H1 (cell line): ENCODE data around the gene NEFH. TPM values are rescaled to one million over a fixed set of nuclear protein-coding genes. Genes with fewer than 3 reads are reported as not detected.

ENCODE experiments used
- CTCF ChIA-PET: fragments of 300-600 bp; sonication (Branson Sonifier 250); formaldehyde crosslinking; loops from one replicate; lab custom pipeline; 2021; ENCODE audit not compliant: partially characterized antibody; lab: Charles Lee
- POLR2A ChIA-PET: fragments of 300-600 bp; sonication (Branson Sonifier 250); formaldehyde crosslinking; loops from one replicate; lab custom pipeline; 2021; ENCODE audit warnings: inconsistent platforms; ENCODE audit not compliant: partially characterized antibody; lab: Charles Lee
- DNase-seq, 2 experiments: peaks; one replicate each; pipeline versions ENCODE4 v3.0.0 to v3.0.0-alpha.2; 2010 to 2022; ENCODE audit warnings: low spot score in 2 of 2, low read depth in 1 of 2, mixed read lengths in 1 of 2
- FAIRE-seq: peaks from 2 replicates; lab custom pipeline; 2011; peaks lifted over from hg19 to GRCh38; lab: Jason Lieb, UNC
- H2AFZ ChIP-seq: 2 replicates; pipeline ENCODE4 v1.8.1; 2012; ENCODE audit warnings: low read length, inconsistent platforms
- H2AK5ac ChIP-seq: 2 replicates; pipeline ENCODE4 v1.6.1; 2013; ENCODE audit warnings: low read depth, low read length
- H2BK120ac ChIP-seq: replicated peaks from 2 replicates; pipeline ENCODE3; 2013; ENCODE audit warnings: low read depth, low read length, inconsistent platforms
- H2BK12ac ChIP-seq: 2 replicates; pipeline ENCODE4 v1.6.1; 2013; ENCODE audit warnings: low read depth, low read length
- H2BK15ac ChIP-seq: 2 replicates; pipeline ENCODE4 v1.6.1; 2013; ENCODE audit warnings: low read length
- H2BK20ac ChIP-seq: 2 replicates; pipeline ENCODE4 v1.6.1; 2013; ENCODE audit warnings: low read length
- H2BK5ac ChIP-seq: 2 replicates; pipeline ENCODE4 v1.6.1; 2013; ENCODE audit warnings: low read depth, low read length
- H3K14ac ChIP-seq: 2 replicates; pipeline ENCODE4 v1.6.1; 2013; ENCODE audit warnings: inconsistent platforms; ENCODE audit not compliant: insufficient read length
- H3K18ac ChIP-seq: 2 replicates; pipeline ENCODE4 v1.6.1; 2013; ENCODE audit warnings: low read length; ENCODE audit errors: extremely low read depth
- H3K23ac ChIP-seq: 2 replicates; pipeline ENCODE4 v1.6.1; 2013; ENCODE audit warnings: inconsistent platforms; ENCODE audit not compliant: insufficient read length
- H3K23me2 ChIP-seq: 2 replicates; pipeline ENCODE4 v1.6.1; 2013; ENCODE audit warnings: low read depth, low read length
- H3K27ac ChIP-seq: 2 replicates; pipeline ENCODE4 v1.6.1; 2011; ENCODE audit warnings: low read depth, low read length, inconsistent platforms
- H3K27me3 ChIP-seq, 4 experiments: replicated peaks in 1 of 4; 1 replicate in 1 of 4; 2 replicates in 3 of 4; pipeline versions ENCODE4 v1.6.1 to v1.8.1; 2011 to 2013; ENCODE audit warnings: low read length in 3 of 4, mild to moderate bottlenecking in 3 of 4, inconsistent platforms in 2 of 4, mixed read lengths in 2 of 4, moderate library complexity in 1 of 4; ENCODE audit not compliant: control insufficient read depth in 3 of 4, insufficient read depth in 3 of 4; ENCODE audit errors: extremely low read depth in 1 of 4
- H3K36me3 ChIP-seq, 4 experiments: 2 replicates each; pipeline versions ENCODE4 v1.6.1 to v1.8.1; 2011 to 2013; ENCODE audit warnings: mild to moderate bottlenecking in 4 of 4, low read length in 3 of 4, moderate library complexity in 2 of 4, control low read depth in 1 of 4, inconsistent platforms in 1 of 4; ENCODE audit not compliant: insufficient read depth in 4 of 4, control insufficient read depth in 2 of 4
- H3K4ac ChIP-seq: replicated peaks from 2 replicates; pipeline ENCODE3; 2013; ENCODE audit warnings: low read length, low read depth, mixed read lengths, inconsistent platforms; ENCODE audit not compliant: insufficient read length
- H3K4me1 ChIP-seq, 4 experiments: replicated peaks in 1 of 4; 1 replicate in 1 of 4; 2 replicates in 3 of 4; pipeline versions ENCODE4 v1.6.1 to v1.8.1; 2011 to 2013; ENCODE audit warnings: low read length in 3 of 4, inconsistent platforms in 2 of 4, mixed read lengths in 1 of 4; ENCODE audit not compliant: insufficient read depth in 4 of 4, control insufficient read depth in 3 of 4
- H3K4me2 ChIP-seq, 2 experiments: 2 replicates each; pipeline versions ENCODE4 v1.6.1 to v1.8.1; 2011 to 2013; ENCODE audit warnings: low read depth in 2 of 2, low read length in 2 of 2, control low read depth in 1 of 2, inconsistent platforms in 1 of 2, mild to moderate bottlenecking in 1 of 2; ENCODE audit not compliant: insufficient read depth in 1 of 2
- H3K4me3 ChIP-seq, 4 experiments: fragments of 200-600, 300-600 bp in 1 of 4; sonication (generic), shearing (Covaris generic), sonication (Bioruptor Twin) in 1 of 4; 2 replicates each; pipeline versions ENCODE4 v1.5.1 to v1.8.1; 2011 to 2016; ENCODE audit warnings: low read length in 4 of 4, low read depth in 3 of 4, control low read depth in 2 of 4, inconsistent platforms in 2 of 4, mild to moderate bottlenecking in 2 of 4, mixed read lengths in 1 of 4, moderate library complexity in 1 of 4; ENCODE audit not compliant: insufficient read depth in 2 of 4; ENCODE audit errors: extremely low read depth in 1 of 4
- H3K56ac ChIP-seq: replicated peaks from 2 replicates; pipeline ENCODE3; 2013; ENCODE audit warnings: low read depth, mild to moderate bottlenecking, mixed read lengths, low read length, inconsistent platforms; ENCODE audit not compliant: insufficient read length
- H3K79me1 ChIP-seq: 2 replicates; pipeline ENCODE4 v1.6.1; 2013; ENCODE audit warnings: low read depth, low read length, control low read depth
- H3K79me2 ChIP-seq, 2 experiments: 2 replicates each; pipeline versions ENCODE4 v1.6.1 to v1.8.1; 2012 to 2013; ENCODE audit warnings: low read length in 2 of 2, mild to moderate bottlenecking in 2 of 2, inconsistent platforms in 1 of 2; ENCODE audit not compliant: insufficient read depth in 2 of 2, control insufficient read depth in 1 of 2
- H3K9ac ChIP-seq, 4 experiments: replicated peaks in 1 of 4; 1 replicate in 1 of 4; 2 replicates in 3 of 4; pipeline versions ENCODE4 v1.6.1 to v1.8.1; 2011 to 2013; ENCODE audit warnings: low read depth in 3 of 4, low read length in 3 of 4, control low read depth in 2 of 4, mild to moderate bottlenecking in 2 of 4, moderate library complexity in 2 of 4, inconsistent platforms in 1 of 4; ENCODE audit errors: extremely low read depth in 1 of 4
- H3K9me3 ChIP-seq, 2 experiments: 2 replicates each; pipeline versions ENCODE4 v1.6.1 to v1.8.1; 2012 to 2013; ENCODE audit warnings: mild to moderate bottlenecking in 2 of 2, moderate library complexity in 2 of 2, control low read depth in 1 of 2, inconsistent platforms in 1 of 2, low read depth in 1 of 2, low read length in 1 of 2, mixed read lengths in 1 of 2; ENCODE audit not compliant: insufficient read depth in 2 of 2
- H4K20me1 ChIP-seq, 2 experiments: replicated peaks in 1 of 2; 2 replicates each; pipeline versions ENCODE3 to v1.8.1; 2011 to 2013; ENCODE audit warnings: inconsistent platforms in 2 of 2, low read length in 2 of 2, mild to moderate bottlenecking in 1 of 2; ENCODE audit not compliant: insufficient read depth in 2 of 2, control insufficient read depth in 1 of 2
- H4K5ac ChIP-seq: 2 replicates; pipeline ENCODE4 v1.6.1; 2013; ENCODE audit warnings: low read length, low read depth, mixed read lengths, inconsistent platforms; ENCODE audit not compliant: insufficient read length
- H4K8ac ChIP-seq: 2 replicates; pipeline ENCODE4 v1.8.0; 2013; ENCODE audit warnings: mild to moderate bottlenecking, moderate library complexity, low read length, inconsistent platforms; ENCODE audit not compliant: insufficient read depth; ENCODE audit errors: extremely low read depth
- H4K91ac ChIP-seq: replicated peaks from 2 replicates; pipeline ENCODE3; 2013; ENCODE audit warnings: low read length, mixed read lengths, inconsistent platforms; ENCODE audit not compliant: insufficient read length
- ASH2L ChIP-seq: fragments of 200-600, 300-600 bp; sonication (generic); IDR thresholded peaks from one replicate; pipeline ENCODE4 v1.7.1; 2017; ENCODE audit warnings: low read length
- BRCA1 ChIP-seq: IDR thresholded peaks from 2 replicates; pipeline ENCODE4 v1.6.1; 2012; ENCODE audit warnings: low read depth, low read length, improper control_type of control experiment
- CHD2 ChIP-seq: IDR thresholded peaks from 2 replicates; pipeline ENCODE4 v1.6.1; 2012; ENCODE audit warnings: low read length, improper control_type of control experiment
- CTCF ChIP-seq, 3 experiments: IDR thresholded peaks; 1 replicate in 2 of 3; 2 replicates in 1 of 3; pipeline versions ENCODE4 v1.5.1 to v1.6.1; 2011; ENCODE audit warnings: low read length in 3 of 3, mild to moderate bottlenecking in 3 of 3, inconsistent platforms in 2 of 3, low read depth in 1 of 3, moderate library complexity in 1 of 3; ENCODE audit not compliant: insufficient read depth in 1 of 3; ENCODE audit errors: control extremely low read depth in 1 of 3
- FOSL1 ChIP-seq: IDR thresholded peaks from 2 replicates; pipeline ENCODE4 v1.6.1; 2011; ENCODE audit warnings: mild to moderate bottlenecking, low read depth, low read length, moderate library complexity; ENCODE audit not compliant: insufficient read depth
- HDAC6 ChIP-seq: IDR thresholded peaks from one replicate; pipeline ENCODE4 v1.7.1; 2012; ENCODE audit warnings: low read depth, mild to moderate bottlenecking, inconsistent platforms, low read length, moderate library complexity
- KDM1A ChIP-seq: fragments of 200-600, 300-600 bp; sonication (generic); IDR thresholded peaks from 2 replicates; pipeline ENCODE4 v1.7.1; 2016; ENCODE audit warnings: mild to moderate bottlenecking, low read length, borderline replicate concordance
- TAF1 ChIP-seq: IDR thresholded peaks from 2 replicates; pipeline ENCODE4 v1.6.1; 2011; ENCODE audit warnings: mild to moderate bottlenecking, low read depth, low read length
- TBP ChIP-seq: IDR thresholded peaks from 2 replicates; pipeline ENCODE4 v1.6.1; 2011; ENCODE audit warnings: low read depth, low read length, improper control_type of control experiment
- USF2 ChIP-seq: IDR thresholded peaks from 2 replicates; pipeline ENCODE4 v1.6.1; 2011; ENCODE audit warnings: low read length, improper control_type of control experiment
- WGBS, 2 experiments: shearing (Covaris generic) in 1 of 2; methylation state at CpG; one replicate each; pipeline versions ENCODE4 v1.1.6 to v1.1.7; 2013 to 2015; ENCODE audit warnings: low lambda C conversion rate in 2 of 2, mixed read lengths in 2 of 2, inconsistent platforms in 1 of 2, low coverage in 1 of 2, missing lambda C conversion rate in 1 of 2; ENCODE audit not compliant: insufficient replicate concordance in 2 of 2, insufficient coverage in 1 of 2, insufficient read length in 1 of 2; ENCODE audit errors: extremely low coverage in 1 of 2, missing lambda C conversion rate in 1 of 2; 5-methylcytosine and 5-hydroxymethylcytosine counted together
- polyA plus RNA-seq, 7 experiments: library from polyadenylated mRNA; depleted of rRNA in 3 of 7; stranded (reverse) in 5 of 7; unstranded in 2 of 7; fragments of >200 nt in 5 of 7; fragments of 200-250 nt in 2 of 7; gene quantifications; 1 replicate in 5 of 7; 2 replicates in 1 of 7; 4 replicates in 1 of 7; pipeline versions ENCODE4 v1.2.1 to v1.2.3, GENCODE V29; 2011 to 2013; ENCODE audit warnings: missing spikeins in 2 of 7, mixed read lengths in 2 of 7
- total RNA-seq: library from RNA; stranded (reverse); fragmentation: NEBNext Ultra II Directional; extraction: Animal tissue kit (Norgen Biotek cat#: 25700); gene quantifications from 2 replicates; pipeline ENCODE4 v1.2.1, GENCODE V29; 2021

The NEFH gene
- total and polyA plus RNA-seq, 2 of the 8 experiments (the other 6 are each of a cell fraction or from before 2014, with no cell fraction given): 0.57 to 2.3 TPM

GRCh38 chr22:29431986-29432385 is 48.0 kb upstream of the NEFH start:
- Histone ChIP-seq H3K4ac (no peak overlapping the region), H4K8ac (no peak overlapping the region), H3K36me3 (no peaks in the 10 kb centered on the region), H3K79me2 (no peaks in the 10 kb centered on the region), H4K5ac (no peak overlapping the region), H3K4me3 (peak overlapping the region in 1 of 4 experiments; percentile 0; a peak in 1 of 8 replicates), H2AFZ (0 out of 2 replicates have a peak overlapping the region, but pooled peaks have one; percentile 57), H2BK15ac (no peak overlapping the region), H2BK12ac (no peak overlapping the region), H4K20me1 (no peaks in the 10 kb centered on the region), H4K91ac (no peak overlapping the region), H3K14ac (no peak overlapping the region), H3K27me3 (no peaks in the 10 kb centered on the region), H3K18ac (no peak overlapping the region), H3K23me2 (no peaks in the 10 kb centered on the region), H2AK5ac (no peak overlapping the region), H3K23ac (no peak overlapping the region), H3K56ac (no peak overlapping the region), H3K4me1 (peaks cover 0 to 4% (median 0%) of the 10 kb centered on the region in 4 experiments; a peak in 1 of 7 replicates), H3K79me1 (no peaks in the 10 kb centered on the region), H3K27ac (no peak overlapping the region), H3K9me3 (no peaks in the 10 kb centered on the region), H2BK120ac (no peak overlapping the region), H3K4me2 (peak overlapping the region; percentile 24 to 48; a peak in 3 of 4 replicates), H2BK5ac (no peak overlapping the region), H2BK20ac (no peak overlapping the region), H3K9ac (no peak overlapping the region)
- DNase-seq: no peak
- CTCF ChIA-PET: interaction anchor here (1.0 to 1.7 kb wide), 7 partner anchors 9 to 41 kb away, joined by 3 to 6 read pairs (median 5); no protein-coding TSS in a partner anchor
- FAIRE-seq: peak; percentile 55
- 42% methylated on average over 5 of the region's 5 CpGs; no CpG with 5 or more reads in 1 of the 2 experiments for WGBS, 2 experiments
- POLR2A ChIA-PET: no interaction called here
- no peak for TF ChIP-seq CHD2
- no peak for TF ChIP-seq TBP
- TF ChIP-seq ASH2L: no peak
- no peak for TF ChIP-seq KDM1A
- no peak for TF ChIP-seq CTCF (IDR thresholded peaks at IDR 0.05; ENCODE audit: control extremely low read depth in 1 of 3, insufficient read depth in 1 of 3, low read depth in 1 of 3, low read length in 3 of 3)
- no peak for TF ChIP-seq FOSL1
- no peak for TF ChIP-seq HDAC6
- no peak for TF ChIP-seq BRCA1
- no peak for TF ChIP-seq TAF1
- no peak for TF ChIP-seq USF2
